Astrocyte of the cerebellum (primary cell): ENCODE measurements around the gene MAPKAP1.

Source experiments
- DNase-seq: peaks from one replicate; pipeline ENCODE4 v3.0.0-alpha.2; 2011; ENCODE audit warnings: low read depth
- H3K4me3 ChIP-seq: 2 replicates; pipeline ENCODE4 v1.5.1; 2011; ENCODE audit warnings: mild to moderate bottlenecking, low read depth, low read length, moderate library complexity
- in situ Hi-C: cut with HindIII; loops from 2 replicates; pipeline ENCODE4 v1.10.0; 2017; ENCODE audit warnings: low sequenced_read_pairs
- TF ChIP-seq, protein P1 (sequence below): IDR thresholded peaks from 2 replicates; pipeline ENCODE4 v1.5.1; 2012; ENCODE audit warnings: low read length, low read depth, moderate library complexity, mild to moderate bottlenecking; ENCODE audit errors: missing control alignments

MAPKAP1 gene

DNA sequence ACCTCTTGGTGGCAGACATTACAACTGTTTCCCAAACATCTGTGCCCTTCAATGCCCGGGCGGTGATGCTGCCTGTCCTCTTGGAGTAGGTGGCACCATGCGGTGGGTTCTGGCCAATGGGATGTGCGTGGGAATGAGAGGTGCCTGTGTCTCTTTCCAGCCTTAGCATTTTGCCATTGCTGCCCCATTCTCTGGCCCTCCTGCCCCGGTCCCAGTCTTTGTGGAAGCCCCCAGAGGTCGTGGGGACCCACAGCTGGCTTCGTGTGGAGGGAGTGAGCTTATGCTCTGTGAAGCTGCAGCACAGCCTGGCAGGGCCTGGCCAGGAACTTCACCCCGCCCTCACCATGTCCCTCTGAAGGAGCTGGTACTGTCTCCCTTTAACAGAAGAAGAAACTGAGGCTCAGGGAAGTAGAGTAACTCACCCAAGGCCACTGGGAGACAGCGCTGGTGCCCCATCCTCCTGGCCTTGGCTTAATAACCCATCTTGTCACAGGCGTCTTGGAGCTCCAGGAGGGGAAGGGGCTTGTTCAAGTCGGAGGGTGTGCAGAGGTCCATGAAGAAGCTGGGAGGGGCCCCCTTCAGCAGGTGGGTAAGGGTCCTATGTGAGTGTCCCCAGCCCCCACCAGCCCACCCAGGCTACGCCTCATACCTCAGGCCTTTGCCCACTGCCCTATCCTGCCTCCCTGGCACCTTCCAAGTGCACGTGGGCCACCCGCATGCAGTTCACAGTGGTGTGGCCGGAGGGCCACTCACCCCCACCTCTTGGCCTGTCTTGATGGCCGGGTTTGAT lies 271.8 kb downstream of the MAPKAP1 start:
- no peak overlapping the region for H3K4me3 ChIP-seq
- TF ChIP-seq, protein P1, sequence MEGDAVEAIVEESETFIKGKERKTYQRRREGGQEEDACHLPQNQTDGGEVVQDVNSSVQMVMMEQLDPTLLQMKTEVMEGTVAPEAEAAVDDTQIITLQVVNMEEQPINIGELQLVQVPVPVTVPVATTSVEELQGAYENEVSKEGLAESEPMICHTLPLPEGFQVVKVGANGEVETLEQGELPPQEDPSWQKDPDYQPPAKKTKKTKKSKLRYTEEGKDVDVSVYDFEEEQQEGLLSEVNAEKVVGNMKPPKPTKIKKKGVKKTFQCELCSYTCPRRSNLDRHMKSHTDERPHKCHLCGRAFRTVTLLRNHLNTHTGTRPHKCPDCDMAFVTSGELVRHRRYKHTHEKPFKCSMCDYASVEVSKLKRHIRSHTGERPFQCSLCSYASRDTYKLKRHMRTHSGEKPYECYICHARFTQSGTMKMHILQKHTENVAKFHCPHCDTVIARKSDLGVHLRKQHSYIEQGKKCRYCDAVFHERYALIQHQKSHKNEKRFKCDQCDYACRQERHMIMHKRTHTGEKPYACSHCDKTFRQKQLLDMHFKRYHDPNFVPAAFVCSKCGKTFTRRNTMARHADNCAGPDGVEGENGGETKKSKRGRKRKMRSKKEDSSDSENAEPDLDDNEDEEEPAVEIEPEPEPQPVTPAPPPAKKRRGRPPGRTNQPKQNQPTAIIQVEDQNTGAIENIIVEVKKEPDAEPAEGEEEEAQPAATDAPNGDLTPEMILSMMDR = no peak
- in situ Hi-C loops = no loop called here
- DNase-seq = no peak

DNA sequence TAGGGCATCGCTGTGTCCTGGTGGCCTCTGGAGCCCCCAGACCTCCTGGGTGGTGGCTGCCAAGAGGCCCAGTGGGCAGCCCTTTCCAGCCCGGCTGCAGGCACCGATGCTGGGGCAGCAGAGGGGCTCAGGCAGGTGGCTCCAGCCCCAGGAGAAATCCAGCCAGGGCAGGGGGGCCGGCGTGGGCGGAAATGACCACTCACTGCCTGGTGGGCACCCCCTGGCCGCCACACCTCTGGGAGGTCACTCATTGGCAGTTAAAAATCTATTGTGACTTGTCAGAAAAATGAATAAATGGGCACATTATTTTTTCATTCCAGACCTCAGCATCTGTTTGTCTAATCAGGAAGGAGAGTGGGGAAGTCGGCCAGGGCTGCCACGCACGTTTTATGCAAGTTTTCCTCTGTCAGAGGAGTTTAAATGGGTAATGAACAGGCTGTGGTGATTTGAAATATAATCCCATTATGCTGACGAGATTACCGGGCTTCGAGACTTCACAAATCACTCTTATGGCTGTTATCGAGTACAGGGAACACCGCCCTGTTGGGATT lies 273.5 kb downstream of the MAPKAP1 start:
- no peak overlapping the region for H3K4me3 ChIP-seq
- TF ChIP-seq, protein P1 = no peak
- in situ Hi-C loops = no loop called here
- DNase-seq = no peak

DNA sequence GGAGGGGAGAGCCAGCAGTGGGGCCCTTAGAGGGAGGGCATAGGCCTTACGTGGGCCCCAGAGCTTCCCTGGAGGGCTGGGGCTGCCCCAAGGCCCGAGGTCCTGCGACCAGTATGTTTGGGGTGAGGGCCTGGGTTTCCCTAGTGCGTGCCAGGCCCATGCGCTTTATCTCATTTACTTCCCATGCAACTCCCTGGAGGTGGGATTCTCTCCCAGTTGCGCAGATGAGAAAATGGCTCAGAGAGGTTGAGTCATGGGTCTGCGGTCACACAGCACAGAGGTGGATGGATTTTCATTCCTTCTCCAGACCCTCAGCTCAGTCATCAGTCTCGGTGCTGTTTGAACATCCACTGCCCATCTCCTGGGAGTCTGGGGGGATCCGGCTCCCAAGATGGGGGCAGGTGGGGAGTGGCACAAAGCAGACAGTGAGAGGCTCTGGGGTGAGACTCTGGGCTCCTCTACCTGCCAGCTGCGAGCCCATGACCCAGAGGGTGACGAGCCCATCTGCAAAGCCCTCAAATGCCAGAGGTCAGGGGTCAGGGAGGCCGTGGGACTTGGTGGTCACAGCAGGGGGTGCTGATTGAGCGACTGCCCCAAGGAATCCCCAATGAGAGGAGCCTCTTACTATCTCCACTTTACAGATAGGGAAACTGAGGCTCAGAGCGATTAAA lies 274.2 kb downstream of the MAPKAP1 start:
- no peak for DNase-seq
- in situ Hi-C loops = no loop called here
- no peak overlapping the region for H3K4me3 ChIP-seq
- TF ChIP-seq, protein P1 = no peak

DNA sequence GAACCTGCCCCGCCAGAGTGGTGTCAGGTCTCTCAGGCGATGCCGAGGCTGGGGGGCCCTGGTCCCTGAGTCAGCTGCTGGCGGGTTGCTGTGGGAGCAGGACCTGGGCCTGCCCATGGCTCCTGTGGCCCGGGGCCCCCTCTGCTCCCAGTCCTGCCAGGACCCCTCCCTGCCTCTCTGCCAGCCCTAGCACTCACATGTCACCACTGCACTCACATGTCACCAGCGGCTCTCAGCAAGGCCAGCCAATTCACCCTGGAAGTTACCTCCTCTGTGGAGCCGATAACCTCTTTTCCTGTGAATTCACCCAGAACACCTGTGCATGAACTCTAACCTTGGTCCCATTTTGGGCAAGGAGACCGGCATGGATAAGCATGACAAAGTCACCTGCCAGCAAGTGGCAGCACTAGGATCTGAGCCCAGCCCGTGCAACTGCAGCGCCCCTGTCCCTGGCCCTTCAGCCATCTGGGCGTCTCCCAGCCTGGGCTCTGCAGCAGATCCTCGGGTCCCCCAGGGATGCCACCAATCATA lies 275.2 kb downstream of the MAPKAP1 start:
- in situ Hi-C loops = no loop called here
- TF ChIP-seq, protein P1 = no peak
- DNase-seq = no peak
- no peak overlapping the region for H3K4me3 ChIP-seq

DNA sequence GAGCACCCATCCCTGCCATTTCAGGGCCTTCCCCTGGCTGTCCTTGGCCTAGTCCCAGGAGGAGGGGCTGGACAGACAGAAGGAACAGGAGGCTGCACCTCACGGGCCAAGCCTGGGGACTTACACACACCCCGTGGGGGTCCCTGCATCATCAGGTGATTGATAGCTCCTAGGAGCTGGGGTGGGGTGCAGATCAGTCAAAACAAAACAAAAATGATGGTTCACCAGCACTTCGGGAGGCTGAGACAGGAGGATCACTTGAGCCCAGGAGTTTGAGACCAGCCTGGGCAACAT lies 276.0 kb downstream of the MAPKAP1 start:
- TF ChIP-seq, protein P1 = no peak
- in situ Hi-C loops = no loop called here
- no peak overlapping the region for H3K4me3 ChIP-seq
- DNase-seq = no peak

DNA sequence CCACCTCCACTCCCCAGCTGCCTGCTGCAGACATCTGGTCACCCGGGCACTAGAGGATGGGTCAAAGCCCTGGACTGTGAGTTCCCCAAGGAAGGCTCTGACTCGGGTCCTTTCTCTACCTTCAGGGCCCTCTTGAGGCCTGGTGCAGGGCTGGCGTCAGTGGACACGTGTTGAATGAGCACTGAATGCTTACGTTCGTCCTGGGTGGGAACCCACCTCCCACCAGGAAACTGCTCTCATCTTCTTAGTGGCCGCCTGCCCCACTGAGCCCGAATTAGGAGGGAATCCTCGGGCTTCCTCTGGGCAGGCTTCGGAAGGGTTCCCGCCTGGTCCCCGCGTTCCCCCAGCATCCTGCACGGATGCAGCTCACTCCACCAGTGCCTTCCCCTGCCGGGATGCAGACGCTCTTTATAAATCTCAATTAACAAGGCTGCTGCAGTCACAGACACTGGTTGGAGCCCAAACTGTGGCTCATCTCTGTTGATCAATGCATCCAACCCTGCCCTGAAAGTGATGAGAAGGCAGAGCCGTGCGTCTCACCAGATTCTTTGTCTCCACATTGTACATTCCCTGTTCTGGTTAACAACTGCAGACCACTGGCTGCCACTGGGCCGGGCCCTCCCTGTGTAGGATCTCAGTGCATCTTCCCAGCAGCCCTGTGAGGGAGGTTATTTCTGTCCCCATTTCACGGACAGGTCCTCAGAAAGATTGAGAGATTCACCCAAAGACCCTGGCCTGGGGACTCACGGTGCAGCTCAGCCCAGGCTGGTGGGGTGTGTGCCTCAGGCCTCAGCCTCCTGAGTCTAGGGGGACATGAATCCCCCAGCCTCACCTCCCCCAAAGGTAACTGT lies 276.6 kb downstream of the MAPKAP1 start:
- no peak overlapping the region for H3K4me3 ChIP-seq
- DNase-seq = no peak
- in situ Hi-C loops = no loop called here
- TF ChIP-seq, protein P1 = no peak
